Lung microvascular endothelial cell (primary cell): ENCODE results near the gene NT5DC2. TPM values are rescaled to one million over a fixed set of nuclear protein-coding genes. Genes with fewer than 3 reads are reported as not detected.

Source experiments
- DNase-seq, 2 donors: peaks; one replicate each; pipeline versions ENCODE4 v3.0.0 to v3.0.0-alpha.2; 2010; ENCODE audit warnings: low read depth in 2 of 2
- total RNA-seq: library from RNA; depleted of rRNA; stranded (reverse); fragments of >200 nt; gene quantifications from 2 replicates; pipeline ENCODE4 v1.2.1, GENCODE V29; 2014

The NT5DC2 gene
- total RNA-seq, 1 donor from 2014 or later: 28.4 TPM

- DNase-seq: peak; percentile 66 to 79
Observed at GRCh38 chr3:52524752-52525679, 8.6 kb downstream of the NT5DC2 start.

DNA sequence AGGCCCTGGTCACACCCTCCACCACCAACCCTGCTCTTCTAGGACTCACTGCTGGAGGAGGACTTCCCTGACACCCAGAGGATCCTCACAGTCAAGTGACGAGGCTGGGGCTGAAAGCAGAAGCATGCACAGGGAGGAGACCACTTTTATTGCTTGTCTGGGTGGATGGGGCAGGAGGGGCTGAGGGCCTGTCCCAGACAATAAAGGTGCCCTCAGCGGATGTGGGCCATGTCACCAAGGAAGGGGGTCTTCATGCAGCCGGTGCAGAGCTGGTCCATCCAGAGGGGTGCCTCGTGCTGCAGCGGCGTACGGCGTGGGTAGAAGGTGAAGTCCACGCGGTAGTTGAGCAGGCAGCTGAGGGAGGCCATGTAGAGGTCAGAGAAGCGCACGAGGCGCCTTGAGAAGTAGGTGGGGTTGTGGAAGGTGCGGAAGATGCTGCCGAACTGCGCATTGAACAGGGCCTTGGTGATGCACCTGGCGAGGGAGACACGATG lies 9.4 kb downstream of the NT5DC2 start:
- DNase-seq: no peak

GRCh38 chr3:52523386-52524257 lies 10.0 kb downstream of the NT5DC2 start:
- no peak for DNase-seq

DNA sequence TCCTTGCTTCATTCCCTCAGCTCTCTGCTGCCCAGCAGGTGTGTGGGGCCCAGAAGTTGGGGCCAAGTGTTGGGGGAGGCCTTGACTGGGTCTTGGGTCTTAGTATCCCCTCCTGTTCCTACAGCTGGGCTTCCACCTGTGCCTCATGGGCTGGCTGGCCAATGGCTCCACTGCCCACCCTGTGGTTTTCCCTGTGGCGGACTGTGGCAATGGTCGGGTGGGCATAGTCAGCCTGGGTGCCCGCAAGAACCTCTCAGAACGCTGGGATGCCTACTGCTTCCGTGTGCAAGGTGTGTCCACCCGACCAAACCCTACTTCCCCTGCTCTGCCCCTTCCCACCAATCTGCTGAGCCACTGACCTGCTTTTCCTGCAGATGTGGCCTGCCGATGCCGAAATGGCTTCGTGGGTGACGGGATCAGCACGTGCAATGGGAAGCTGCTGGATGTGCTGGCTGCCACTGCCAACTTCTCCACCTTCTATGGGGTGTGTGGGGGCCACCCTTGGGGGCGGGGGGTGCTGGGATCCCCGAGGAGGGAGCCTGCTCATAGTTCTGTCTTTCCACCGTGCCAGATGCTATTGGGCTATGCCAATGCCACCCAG lies 10.9 kb downstream of the NT5DC2 start:
- DNase-seq: no peak

GRCh38 chr3:52521881-52522650 lies 11.6 kb downstream of the NT5DC2 start:
- no peak for DNase-seq

DNA sequence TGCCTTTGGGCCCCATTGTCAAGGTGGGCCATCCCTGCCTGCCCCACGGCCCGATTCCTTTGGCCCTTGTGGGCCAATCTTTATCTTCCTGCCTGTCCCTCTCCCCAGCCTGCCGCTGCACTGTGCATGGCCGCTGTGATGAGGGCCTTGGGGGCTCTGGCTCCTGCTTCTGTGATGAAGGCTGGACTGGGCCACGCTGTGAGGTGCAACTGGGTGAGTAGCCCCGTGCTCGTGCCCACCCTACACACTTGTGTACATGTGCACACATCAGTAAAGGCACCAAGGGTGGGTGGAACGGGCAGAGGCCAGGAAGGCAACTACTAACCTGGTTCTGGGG lies 12.2 kb downstream of the NT5DC2 start:
- DNase-seq: no peak

DNA sequence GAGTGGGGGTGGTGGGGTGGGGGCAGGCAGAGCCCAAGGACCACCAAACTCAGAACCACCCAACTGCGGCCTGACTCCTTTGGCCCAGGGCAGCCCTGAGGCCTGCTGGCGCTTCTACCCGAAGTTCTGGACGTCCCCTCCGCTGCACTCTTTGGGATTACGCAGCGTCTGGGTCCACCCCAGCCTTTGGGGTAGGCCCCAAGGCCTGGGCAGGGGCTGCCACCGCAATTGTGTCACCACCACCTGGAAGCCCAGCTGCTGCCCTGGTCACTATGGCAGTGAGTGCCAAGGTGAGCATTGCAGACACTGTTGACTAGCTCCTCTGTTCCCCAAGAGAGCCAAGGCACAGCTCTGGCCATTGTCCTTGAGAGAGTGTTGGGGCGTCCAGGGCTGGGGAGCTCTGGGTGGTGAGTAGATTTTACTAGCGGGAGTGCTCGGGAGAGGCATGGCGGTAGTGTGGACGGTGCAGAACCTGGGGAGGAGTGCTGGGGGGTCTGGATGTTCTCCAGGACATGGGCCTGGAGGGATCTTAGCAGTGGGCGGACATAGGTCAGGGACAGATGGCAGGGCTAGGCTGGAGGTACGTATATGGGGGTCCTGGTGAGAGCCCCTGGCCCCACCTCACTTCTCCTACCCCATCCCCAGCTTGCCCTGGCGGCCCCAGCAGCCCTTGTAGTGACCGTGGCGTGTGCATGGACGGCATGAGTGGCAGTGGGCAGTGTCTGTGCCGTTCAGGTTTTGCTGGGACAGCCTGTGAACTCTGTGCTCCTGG lies 12.8 kb downstream of the NT5DC2 start:
- DNase-seq: no peak

GRCh38 chr3:52520141-52520667 lies 13.5 kb downstream of the NT5DC2 start:
- DNase-seq: no peak

GRCh38 chr3:52519445-52520140 lies 14.1 kb downstream of the NT5DC2 start:
- DNase-seq: no peak

DNA sequence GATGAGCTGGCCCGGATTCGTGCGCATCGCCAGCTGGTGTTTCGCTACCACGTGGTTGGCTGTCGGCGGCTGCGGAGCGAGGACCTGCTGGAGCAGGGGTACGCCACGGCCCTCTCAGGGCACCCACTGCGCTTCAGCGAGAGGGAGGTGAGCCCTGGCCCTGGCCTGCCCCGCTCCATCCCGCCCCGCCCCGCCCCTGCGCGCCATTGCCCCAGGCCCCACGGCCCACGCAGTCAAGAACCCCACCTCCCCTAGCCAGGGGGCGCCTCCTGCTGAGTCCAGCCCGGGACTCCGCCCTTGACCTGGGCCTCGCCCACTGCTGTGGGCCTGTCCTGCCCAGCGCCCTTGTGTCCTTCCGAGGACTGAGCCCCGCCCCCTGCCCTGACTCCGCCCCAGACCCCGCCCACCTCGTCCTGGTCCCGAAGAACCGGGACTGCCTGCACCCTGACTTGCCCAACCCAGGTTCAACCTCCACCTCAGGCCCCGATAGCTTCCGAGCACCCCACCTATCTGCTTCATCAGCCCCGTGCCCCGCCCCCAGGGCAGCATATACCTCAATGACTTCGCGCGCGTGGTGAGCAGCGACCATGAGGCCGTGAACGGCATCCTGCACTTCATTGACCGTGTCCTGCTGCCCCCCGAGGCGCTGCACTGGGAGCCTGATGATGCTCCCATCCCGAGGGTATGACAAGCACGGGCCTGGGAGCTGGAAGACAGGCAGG lies 14.8 kb downstream of the NT5DC2 start:
- DNase-seq: no peak

DNA sequence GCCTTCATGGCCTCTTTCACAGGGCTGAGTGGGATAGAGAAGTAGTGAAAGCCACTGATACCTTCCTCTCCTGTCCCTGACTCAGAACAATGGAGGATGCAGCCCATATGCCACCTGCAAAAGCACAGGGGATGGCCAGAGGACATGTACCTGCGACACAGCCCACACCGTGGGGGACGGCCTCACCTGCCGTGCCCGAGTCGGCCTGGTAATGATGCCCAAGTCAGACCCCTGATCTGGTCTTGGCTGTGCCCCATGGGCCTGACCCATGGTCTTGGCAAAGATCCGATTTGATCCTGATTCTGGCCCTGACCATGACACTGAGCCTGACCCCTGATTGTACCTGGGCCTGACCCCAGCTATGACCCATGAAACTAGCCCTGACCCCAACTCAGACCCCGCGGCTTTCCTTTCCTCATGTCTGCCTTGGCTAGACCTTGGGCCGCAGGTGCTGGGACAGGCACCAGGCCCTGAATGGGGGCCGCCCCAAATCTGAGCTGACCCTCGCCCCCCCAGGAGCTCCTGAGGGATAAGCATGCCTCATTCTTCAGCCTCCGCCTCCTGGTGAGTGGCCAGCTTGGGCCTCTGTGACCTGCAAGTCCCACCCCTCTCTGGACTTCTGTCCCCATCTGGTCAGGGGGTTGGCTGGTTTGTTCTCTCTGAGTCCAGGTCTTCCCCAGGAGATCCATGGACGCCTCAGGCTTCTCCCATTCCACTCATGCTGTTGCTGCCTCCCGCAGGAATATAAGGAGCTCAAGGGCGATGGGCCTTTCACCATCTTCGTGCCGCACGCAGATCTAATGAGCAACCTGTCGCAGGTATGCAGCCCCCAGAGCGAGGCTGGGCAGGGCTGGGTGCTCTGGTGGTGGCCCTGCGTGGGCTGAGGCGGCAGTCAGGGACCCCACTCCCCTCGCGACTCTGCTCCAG lies 15.6 kb downstream of the NT5DC2 start:
- DNase-seq: no peak

DNA sequence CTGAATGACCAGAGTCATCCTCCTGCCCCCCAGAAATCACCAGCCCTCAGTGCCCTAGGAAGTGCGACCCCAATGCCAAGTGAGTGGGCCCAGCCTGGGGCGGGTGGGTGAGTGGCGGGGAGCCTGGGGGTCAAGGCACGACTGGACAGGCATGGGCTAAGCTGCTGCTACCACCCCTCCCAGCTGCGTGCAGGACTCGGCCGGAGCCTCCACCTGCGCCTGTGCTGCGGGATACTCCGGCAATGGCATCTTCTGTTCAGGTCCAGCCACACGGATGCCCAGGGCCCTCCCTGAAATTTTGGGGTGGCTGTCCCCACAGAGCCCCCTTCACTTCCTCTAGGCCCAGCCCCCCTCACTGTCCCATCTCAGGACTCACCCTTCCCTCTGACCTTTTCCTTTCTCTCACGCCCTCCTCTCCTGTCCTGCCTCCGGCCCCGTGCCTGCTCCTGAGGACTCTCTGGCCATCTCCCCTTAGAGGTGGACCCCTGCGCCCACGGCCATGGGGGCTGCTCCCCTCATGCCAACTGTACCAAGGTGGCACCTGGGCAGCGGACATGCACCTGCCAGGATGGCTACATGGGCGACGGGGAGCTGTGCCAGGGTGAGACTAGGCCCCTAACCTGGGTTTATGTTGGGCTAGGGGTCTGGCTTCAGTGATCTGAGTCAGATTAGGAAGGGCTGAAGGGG lies 17.0 kb downstream of the NT5DC2 start:
- DNase-seq: no peak

DNA sequence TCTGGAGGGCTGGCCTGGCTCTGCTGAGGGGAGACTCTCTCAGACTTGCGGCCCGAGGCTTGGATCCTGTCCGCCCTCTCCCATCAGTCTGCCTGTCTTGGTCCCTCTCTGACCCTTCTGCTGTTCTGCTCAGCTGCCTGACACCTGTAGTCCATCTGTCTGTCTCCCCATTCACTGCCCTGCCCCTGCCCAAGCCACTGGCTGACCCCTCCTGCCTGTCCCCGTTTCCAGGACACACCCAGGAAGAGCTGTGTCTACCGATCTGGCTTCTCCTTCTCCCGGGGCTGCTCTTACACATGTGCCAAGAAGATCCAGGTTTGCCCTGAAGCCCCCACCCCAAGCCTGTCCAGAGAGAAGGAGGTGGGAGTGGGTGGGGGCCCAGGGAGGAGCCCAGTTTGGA lies 18.5 kb downstream of the NT5DC2 start:
- DNase-seq: no peak

DNA sequence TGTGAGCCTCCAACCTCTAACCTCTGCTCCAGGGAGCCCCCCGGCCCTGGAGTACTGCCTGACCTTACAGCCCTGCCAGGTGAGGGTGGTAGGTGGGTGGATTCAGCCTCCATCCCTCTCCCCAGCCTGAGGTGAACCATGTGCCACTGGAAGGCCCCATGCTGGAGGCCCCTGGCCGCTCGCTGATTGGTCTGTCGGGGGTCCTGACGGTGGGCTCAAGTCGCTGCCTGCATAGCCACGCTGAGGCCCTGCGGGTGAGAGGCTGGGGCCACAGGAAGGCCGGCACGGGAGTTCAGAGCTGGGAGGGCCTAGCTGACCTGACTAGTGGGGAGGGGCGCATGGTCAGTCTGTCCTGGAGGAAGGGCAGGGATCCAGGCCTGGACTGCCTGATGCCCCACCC lies 19.1 kb downstream of the NT5DC2 start:
- DNase-seq: no peak

DNA sequence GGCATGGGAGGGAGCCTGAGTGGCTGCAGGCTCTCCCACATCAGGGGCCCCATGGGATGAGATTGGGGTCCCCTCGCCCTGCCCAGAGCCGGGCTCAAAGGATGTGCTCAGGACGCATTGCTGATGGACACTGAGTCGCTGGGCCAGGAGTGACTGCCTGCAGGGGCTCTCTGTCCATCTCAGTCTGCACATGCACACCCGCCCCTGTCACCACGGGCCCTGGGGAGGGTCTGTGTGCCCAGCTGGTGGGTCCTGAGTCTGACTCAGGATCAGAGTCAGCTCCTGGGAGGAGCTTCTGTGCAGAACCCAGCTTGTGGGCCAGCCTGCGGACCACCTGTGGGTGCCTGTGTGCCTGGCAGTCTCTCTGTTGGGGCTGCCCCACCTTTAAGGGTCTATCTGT lies 20.4 kb downstream of the NT5DC2 start:
- DNase-seq: no peak

GRCh38 chr3:52512727-52513126 lies 20.9 kb downstream of the NT5DC2 start:
- no peak for DNase-seq

GRCh38 chr3:52512105-52512504 lies 21.6 kb downstream of the NT5DC2 start:
- no peak for DNase-seq
